Lower leg skin (tissue), 4 donors: ENCODE data around the gene FLNA. TPM values are rescaled to one million over a fixed set of nuclear protein-coding genes. Genes with fewer than 3 reads are reported as not detected.
A peak's percentile ranks its signal among the peaks of the same experiment; 100 is the strongest.

Experiments used
- DNase-seq, 2 donors: peaks; one replicate each; pipeline ENCODE4 v3.0.0-alpha.2; 2019; ENCODE audit warnings: low spot score in 2 of 2
- H3K4me3 ChIP-seq: fragments of 200-600 bp; sonication (generic); 2 replicates; pipeline ENCODE4 v1.5.1; 2017; ENCODE audit warnings: mild to moderate bottlenecking, low read depth; ENCODE audit not compliant: poor library complexity, severe bottlenecking
- CTCF ChIP-seq, 3 donors: fragments of 450-650 bp; IDR thresholded peaks; one replicate each; pipeline ENCODE4 v1.5.1; 2016; ENCODE audit warnings: antibody characterized with exemption in 3 of 3, mild to moderate bottlenecking in 3 of 3, moderate library complexity in 2 of 3
- POLR2A ChIP-seq, 2 donors: fragments of 450-650 bp; IDR thresholded peaks; one replicate each; pipeline ENCODE4 v1.6.1; 2016 to 2017; ENCODE audit warnings: antibody characterized with exemption in 2 of 2, mild to moderate bottlenecking in 1 of 2, moderate library complexity in 1 of 2
- WGBS, 2 donors: methylation state at CpG; one replicate each; pipeline ENCODE4 v1.1.5; 2018; 5-methylcytosine and 5-hydroxymethylcytosine counted together
- intact Hi-C: fragments of 100-400 bp; cut with DNase I; formaldehyde crosslinking; loops from one replicate; pipeline ENCODE4 v1.15.0; 2023; ENCODE audit warnings: low total_unique reads
- total RNA-seq, 4 donors: library from RNA; depleted of rRNA; stranded (reverse); fragments of >200 nt; gene quantifications; one replicate each; pipeline ENCODE4 v1.1.0, GENCODE V29; 2016

Gene FLNA
- total RNA-seq, 4 donors from 2014 or later: 278 to 636 (median 365) TPM

GRCh38 chrX:154417157-154417556 lies 42.7 kb upstream of the FLNA start:
- intact Hi-C loops: no loop called here
- 68 to 76% methylated on average over 7 of the region's 7 CpGs for WGBS, 2 donors
- no peak overlapping the region for H3K4me3 ChIP-seq

GRCh38 chrX:154413142-154413541 lies 38.7 kb upstream of the FLNA start:
- intact Hi-C loops: no loop called here
- TF ChIP-seq CTCF (IDR thresholded peaks at IDR 0.05): no peak
- no peak for TF ChIP-seq POLR2A (IDR thresholded peaks at IDR 0.05)
- H3K4me3 ChIP-seq: no peak overlapping the region
- 80 to 84% methylated on average over 1 to 5 of the region's 8 CpGs for WGBS, 2 donors
- DNase-seq: no peak

More at GRCh38 chrX:154417157-154417556, 42.7 kb upstream of the FLNA start:
- DNase-seq: no peak
- TF ChIP-seq POLR2A (IDR thresholded peaks at IDR 0.05) (no peak), CTCF (IDR thresholded peaks at IDR 0.05) (no peak)

- DNase-seq: no peak
- no peak overlapping the region for H3K4me3 ChIP-seq
- TF ChIP-seq CTCF (IDR thresholded peaks at IDR 0.05) (no peak), POLR2A (IDR thresholded peaks at IDR 0.05) (no peak)
- intact Hi-C loops: no loop called here
- WGBS, 2 donors: 0 to 52% methylated on average over 3 to 4 of the region's 4 CpGs
Observed at GRCh38 chrX:154412468-154412867, 38.0 kb upstream of the FLNA start.

DNA sequence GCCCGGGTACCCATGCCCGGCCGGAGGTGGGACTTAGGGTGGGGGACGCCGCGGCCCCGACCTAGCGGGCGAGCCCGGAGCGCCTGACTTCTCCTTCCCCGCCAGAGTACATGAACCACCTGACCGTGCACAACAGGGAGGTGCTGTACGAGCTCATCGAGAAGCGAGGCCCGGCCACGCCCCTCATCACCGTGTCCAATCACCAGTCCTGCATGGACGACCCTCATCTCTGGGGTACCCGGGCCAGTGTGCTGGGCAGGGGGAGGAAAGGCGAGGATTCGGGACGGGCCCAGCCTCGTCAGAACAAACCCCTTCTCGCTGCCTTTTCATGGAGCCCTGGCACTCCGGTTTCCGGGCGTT lies 37.5 kb upstream of the FLNA start:
- 60% methylated on average over 26 of the region's 29 CpGs; no CpG with 5 or more reads in 1 of the 2 donors for WGBS, 2 donors
- peak; percentile 60 to 92 for DNase-seq
- intact Hi-C loops: no loop called here
- TF ChIP-seq POLR2A (IDR thresholded peaks at IDR 0.05) (no peak), CTCF (IDR thresholded peaks at IDR 0.05) (no peak)
- peak overlapping the region; percentile 60 for H3K4me3 ChIP-seq

DNA sequence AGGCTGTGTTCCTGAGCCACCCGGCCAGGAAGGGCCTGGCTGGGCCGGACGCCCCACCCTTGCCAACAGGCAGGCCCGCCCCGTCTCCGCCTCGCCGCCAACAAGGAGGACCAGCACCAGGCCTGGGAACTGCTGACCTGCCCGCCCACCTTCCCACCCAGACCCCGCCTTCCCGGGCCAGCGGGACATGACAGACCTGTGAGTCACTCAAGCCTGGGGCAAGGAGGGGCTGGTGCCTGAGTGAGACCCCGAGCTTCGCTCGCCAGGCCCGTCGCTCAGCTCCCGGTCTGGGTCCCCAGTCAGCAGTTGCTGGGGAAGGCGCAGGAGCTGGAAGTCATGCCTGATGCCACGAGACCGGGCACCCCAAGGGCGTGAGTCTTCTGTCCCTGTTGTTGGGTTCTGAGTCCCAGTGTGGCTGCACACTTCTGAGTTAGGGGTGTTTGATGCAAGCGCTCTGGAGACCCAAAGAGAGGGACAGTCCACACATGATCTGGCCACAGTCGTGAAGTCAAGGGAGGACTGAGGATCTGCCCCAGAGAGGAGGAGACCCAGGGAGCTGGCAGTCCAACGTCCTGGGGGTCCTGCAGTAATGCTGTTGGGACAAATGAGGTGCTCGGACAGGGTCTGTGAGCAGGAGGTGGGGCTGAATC lies 34.9 kb upstream of the FLNA start, which contains the start of gene DNASE1L1:
Gene DNASE1L1 (minus strand): TSS at position 33 of the 650 bp plus-strand sequence. CDS start 3,686 bp downstream, outside the sequence.
- no peak within 1 kb of the TSS for H3K4me3 ChIP-seq
- intact Hi-C loops: no loop called here
- TF ChIP-seq POLR2A (IDR thresholded peaks at IDR 0.05) (no peak), CTCF (IDR thresholded peaks at IDR 0.05) (no peak)
- WGBS, 2 donors: 48 to 49% methylated on average over 4 to 21 of the region's 26 CpGs
- peak; percentile 63 to 96 for DNase-seq
